Kidney (tissue), 14 donors: Measurements from ENCODE around the gene MMP11. TPM values are rescaled to one million over a fixed set of nuclear protein-coding genes. Genes with fewer than 3 reads are reported as not detected.

ENCODE experiments used
- DNase-seq, 5 donors: peaks; one replicate each; pipeline ENCODE4 v3.0.0-alpha.2; 2013 to 2020
- FAIRE-seq: peaks from 2 replicates; lab custom pipeline; 2012; peaks lifted over from hg19 to GRCh38; lab: Jason Lieb, UNC
- H3K27ac ChIP-seq, 2 donors: one replicate each; pipeline ENCODE4 v1.7.0; 2013; ENCODE audit warnings: low read depth in 2 of 2, low read length in 2 of 2, inconsistent platforms in 1 of 2
- H3K27me3 ChIP-seq: one replicate; pipeline ENCODE4 v1.7.1; 2013; ENCODE audit warnings: low read length, inconsistent platforms; ENCODE audit not compliant: control insufficient read depth, insufficient read depth
- H3K36me3 ChIP-seq, 3 donors: one replicate each; pipeline versions ENCODE4 v1.7.0 to v1.7.1; 2013; ENCODE audit warnings: low read length in 3 of 3, control low read depth in 1 of 3, inconsistent platforms in 1 of 3; ENCODE audit not compliant: insufficient read depth in 3 of 3, control insufficient read depth in 2 of 3
- H3K4me1 ChIP-seq, 3 donors: one replicate each; pipeline versions ENCODE4 v1.7.0 to v1.7.1; 2013; ENCODE audit warnings: low read length in 3 of 3, inconsistent platforms in 1 of 3, low read depth in 1 of 3; ENCODE audit not compliant: control insufficient read depth in 2 of 3, insufficient read depth in 2 of 3
- H3K4me3 ChIP-seq, 3 donors: one replicate each; pipeline versions ENCODE4 v1.7.0 to v1.8.1; 2013; ENCODE audit warnings: low read length in 3 of 3, control low read depth in 1 of 3, inconsistent platforms in 1 of 3
- H3K9ac ChIP-seq, 3 donors: one replicate each; pipeline versions ENCODE4 v1.7.0 to v1.7.1; 2013; ENCODE audit warnings: low read length in 3 of 3, control low read depth in 1 of 3, inconsistent platforms in 1 of 3
- H3K9me3 ChIP-seq, 3 donors: one replicate each; pipeline versions ENCODE4 v1.7.0 to v1.7.1; 2013; ENCODE audit warnings: low read length in 3 of 3, control low read depth in 1 of 3, inconsistent platforms in 1 of 3; ENCODE audit not compliant: control insufficient read depth in 2 of 3, insufficient read depth in 1 of 3
- intact Hi-C: fragments of 100-400 bp; cut with DNase I; formaldehyde crosslinking; loops from one replicate; pipeline ENCODE4 v1.11.1; 2022
- polyA plus RNA-seq: library from polyadenylated mRNA; stranded (reverse); fragments of 350-450 nt; fragmentation: Illumina TruSeq; extraction: RNeasy Lipid Tissue Mini Kit (QIAGEN cat#74804); gene quantifications from one replicate; pipeline ENCODE4 v1.2.3, GENCODE V29; 2014; ENCODE audit warnings: low read depth, low replicate concordance; ENCODE audit not compliant: insufficient read depth
- total RNA-seq: library from RNA; stranded (reverse); fragmentation: NEBNext Ultra II Directional; extraction: Animal tissue kit (Norgen Biotek cat#: 25700); gene quantifications from one replicate; pipeline ENCODE4 v1.2.1, GENCODE V29; 2021
- TF ChIP-seq, protein P1 (sequence below): IDR thresholded peaks from 3 replicates; pipeline ENCODE4 v1.5.1; 2012; ENCODE audit warnings: mild to moderate bottlenecking, moderate library complexity, borderline replicate concordance; ENCODE audit not compliant: insufficient read depth; ENCODE audit errors: extremely low read depth
- donor health status: control.
- donor health status: control.
- donor health status: control.
- donor health status: control.
- donor health status: control.
- donor health status: DM: yes; HTN: yes; CAD: no.
- donor health status: Normal renal cell carcinoma (clear cell type).

The MMP11 gene
- total and polyA plus RNA-seq, 2 donors from 2014 or later, result 2.7 to 4.4 TPM

DNA sequence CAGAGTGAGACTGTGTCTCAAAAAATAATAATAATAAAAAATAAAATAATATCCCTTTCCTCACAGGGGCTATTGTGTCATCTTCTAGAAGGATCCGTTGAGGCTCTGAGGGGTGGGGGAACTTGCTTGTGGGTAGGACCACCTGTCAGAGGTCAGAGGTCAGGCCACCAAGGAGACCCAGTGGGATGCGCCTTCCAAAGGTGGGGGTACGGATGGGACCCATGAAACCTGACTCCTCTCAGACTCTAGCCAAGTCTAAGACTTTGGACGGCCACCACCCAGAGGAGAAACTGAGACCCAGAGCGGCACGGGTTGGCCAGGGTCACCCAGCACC, 367 bp upstream of the MMP11 start:
- FAIRE-seq (no peak), DNase-seq (peak in 1 of 5 donors; percentile 28)
- H3K4me1 ChIP-seq, result peaks cover 0 to 29% (median 10%) of the 10 kb centered on the region in 3 donors
- no peaks in the 10 kb centered on the region for H3K36me3 ChIP-seq
- H3K4me3 ChIP-seq, result peak overlapping the region in 2 of 3 donors; percentile 44 to 52
- intact Hi-C loops, result loop anchor here (10.0 kb wide), 1 partner anchor 73 kb away; no protein-coding TSS in a partner anchor
- no peaks in the 10 kb centered on the region for H3K9me3 ChIP-seq
- peak overlapping the region in 1 of 3 donors; percentile 51 for H3K9ac ChIP-seq
- H3K27ac ChIP-seq, result no peak overlapping the region
- H3K27me3 ChIP-seq, result no peaks in the 10 kb centered on the region
- TF ChIP-seq, protein P1, sequence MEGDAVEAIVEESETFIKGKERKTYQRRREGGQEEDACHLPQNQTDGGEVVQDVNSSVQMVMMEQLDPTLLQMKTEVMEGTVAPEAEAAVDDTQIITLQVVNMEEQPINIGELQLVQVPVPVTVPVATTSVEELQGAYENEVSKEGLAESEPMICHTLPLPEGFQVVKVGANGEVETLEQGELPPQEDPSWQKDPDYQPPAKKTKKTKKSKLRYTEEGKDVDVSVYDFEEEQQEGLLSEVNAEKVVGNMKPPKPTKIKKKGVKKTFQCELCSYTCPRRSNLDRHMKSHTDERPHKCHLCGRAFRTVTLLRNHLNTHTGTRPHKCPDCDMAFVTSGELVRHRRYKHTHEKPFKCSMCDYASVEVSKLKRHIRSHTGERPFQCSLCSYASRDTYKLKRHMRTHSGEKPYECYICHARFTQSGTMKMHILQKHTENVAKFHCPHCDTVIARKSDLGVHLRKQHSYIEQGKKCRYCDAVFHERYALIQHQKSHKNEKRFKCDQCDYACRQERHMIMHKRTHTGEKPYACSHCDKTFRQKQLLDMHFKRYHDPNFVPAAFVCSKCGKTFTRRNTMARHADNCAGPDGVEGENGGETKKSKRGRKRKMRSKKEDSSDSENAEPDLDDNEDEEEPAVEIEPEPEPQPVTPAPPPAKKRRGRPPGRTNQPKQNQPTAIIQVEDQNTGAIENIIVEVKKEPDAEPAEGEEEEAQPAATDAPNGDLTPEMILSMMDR, result no peak

DNA sequence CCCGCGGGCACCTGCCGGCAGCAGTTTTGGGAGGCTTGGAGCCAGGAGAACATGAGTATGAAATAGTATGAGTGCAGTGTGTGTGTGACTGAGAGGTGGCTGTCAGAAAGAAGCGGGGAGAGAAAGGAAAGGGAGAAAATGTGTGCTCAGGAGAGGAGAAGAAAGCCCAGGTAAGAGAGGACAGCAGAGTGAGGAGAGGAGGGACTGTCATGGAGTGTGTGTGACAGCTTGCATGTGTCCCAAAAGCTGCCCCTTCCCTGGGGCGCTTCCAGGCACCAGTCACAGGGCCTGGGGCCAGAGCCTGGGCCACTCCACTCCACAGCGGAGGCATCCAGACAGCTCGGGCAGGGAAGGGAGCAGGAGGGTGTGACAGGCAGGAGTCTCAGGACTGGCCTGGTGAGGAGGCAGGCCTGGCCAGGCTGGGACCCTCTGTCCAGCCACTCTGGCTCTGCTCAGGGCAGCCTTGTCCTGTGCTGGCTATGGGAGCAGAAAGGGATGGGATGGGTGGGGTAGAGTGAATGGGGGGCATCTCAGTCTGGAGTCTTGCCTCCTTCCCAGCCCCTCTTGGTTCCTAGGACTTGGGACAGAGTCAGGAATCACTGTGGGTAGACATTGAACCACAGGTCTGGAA, 949 bp downstream of the MMP11 start:
- DNase-seq (peak in 1 of 5 donors; percentile 53), FAIRE-seq (no peak)
- H3K4me3 ChIP-seq, result peak overlapping the region; percentile 20 to 57 (median 41)
- intact Hi-C loops, result loop anchor here (10.0 kb wide), 1 partner anchor 71 kb away; no protein-coding TSS in a partner anchor
- no peaks in the 10 kb centered on the region for H3K27me3 ChIP-seq
- H3K27ac ChIP-seq, result no peak overlapping the region
- peaks cover 0 to 29% (median 17%) of the 10 kb centered on the region in 3 donors for H3K4me1 ChIP-seq
- TF ChIP-seq, protein P1, result no peak
- H3K9ac ChIP-seq, result peak overlapping the region in 2 of 3 donors; percentile 8 to 26
- H3K36me3 ChIP-seq, result no peaks in the 10 kb centered on the region
- H3K9me3 ChIP-seq, result no peaks in the 10 kb centered on the region

DNA sequence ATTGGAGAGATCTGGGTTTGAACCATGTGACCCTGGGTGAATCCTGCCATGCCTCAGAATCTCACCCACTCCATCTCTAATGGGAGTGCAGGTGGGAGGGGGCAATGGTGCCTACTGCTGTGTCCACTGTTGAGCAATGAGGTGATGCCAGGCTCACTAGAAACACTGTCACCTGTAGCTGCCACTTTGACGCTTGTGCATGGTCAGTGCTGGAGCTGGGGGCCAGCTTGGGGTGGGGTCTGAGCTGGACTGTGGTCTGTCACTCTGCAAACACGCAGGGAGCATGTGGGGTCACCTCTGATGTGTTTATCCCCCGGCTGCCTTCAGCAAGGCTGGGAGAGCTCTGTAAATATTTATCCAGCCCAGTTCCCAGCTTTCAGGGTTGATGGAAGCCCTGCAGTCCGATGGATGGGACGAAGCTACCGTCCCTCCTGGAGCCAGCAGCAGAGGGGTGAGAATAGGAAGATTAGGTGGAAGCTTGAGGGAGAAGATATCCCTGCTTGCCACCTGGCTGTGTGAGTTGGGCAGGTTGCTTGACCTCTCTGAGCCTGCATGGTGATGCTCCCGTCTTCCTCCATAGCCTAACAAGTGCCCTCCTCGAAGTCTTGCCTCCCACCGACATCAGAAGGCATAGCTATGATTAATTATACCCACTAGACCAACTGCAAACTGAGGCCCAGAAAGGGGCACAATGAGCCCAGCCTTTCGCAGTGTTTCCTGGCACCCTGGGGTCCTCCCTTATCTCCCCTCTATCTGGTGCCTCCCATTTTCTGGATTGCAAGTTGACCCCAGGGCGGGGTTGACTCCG, 1.7 kb downstream of the MMP11 start:
- DNase-seq (peak in 1 of 5 donors; percentile 53), FAIRE-seq (no peak)
- Histone ChIP-seq H3K27me3 (no peaks in the 10 kb centered on the region), H3K9me3 (no peaks in the 10 kb centered on the region), H3K36me3 (no peaks in the 10 kb centered on the region), H3K4me3 (no peak overlapping the region), H3K27ac (no peak overlapping the region), H3K4me1 (peaks cover 0 to 29% (median 17%) of the 10 kb centered on the region in 3 donors), H3K9ac (peak overlapping the region in 1 of 3 donors; percentile 26)
- TF ChIP-seq, protein P1, result no peak
- intact Hi-C loops, result loop anchor here (10.0 kb wide), 1 partner anchor 70 kb away; no protein-coding TSS in a partner anchor
